ENCODE data around the gene RTL1.

The RTL1 gene

DNA sequence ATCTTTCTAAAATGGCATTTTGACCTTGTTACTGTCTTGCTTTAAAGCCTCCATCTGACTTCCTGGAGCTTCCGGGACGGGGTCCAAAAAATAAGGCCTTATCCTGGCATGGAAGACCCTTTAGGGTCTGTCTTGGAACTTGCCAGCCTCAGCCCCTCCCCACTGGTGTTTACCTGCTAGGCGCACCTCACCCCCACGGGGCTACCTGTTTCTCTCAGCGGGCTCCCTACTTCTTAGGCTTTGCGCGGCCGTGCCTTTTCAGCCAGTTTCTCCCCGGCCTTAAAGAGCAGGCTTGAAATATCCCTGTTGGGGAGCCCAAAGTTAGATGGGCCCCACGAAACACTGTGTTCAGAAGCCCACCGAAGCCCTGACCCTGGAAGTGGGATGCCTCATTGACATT, 5.1 kb downstream of the RTL1 start:
- no peak for DNase-seq

DNA sequence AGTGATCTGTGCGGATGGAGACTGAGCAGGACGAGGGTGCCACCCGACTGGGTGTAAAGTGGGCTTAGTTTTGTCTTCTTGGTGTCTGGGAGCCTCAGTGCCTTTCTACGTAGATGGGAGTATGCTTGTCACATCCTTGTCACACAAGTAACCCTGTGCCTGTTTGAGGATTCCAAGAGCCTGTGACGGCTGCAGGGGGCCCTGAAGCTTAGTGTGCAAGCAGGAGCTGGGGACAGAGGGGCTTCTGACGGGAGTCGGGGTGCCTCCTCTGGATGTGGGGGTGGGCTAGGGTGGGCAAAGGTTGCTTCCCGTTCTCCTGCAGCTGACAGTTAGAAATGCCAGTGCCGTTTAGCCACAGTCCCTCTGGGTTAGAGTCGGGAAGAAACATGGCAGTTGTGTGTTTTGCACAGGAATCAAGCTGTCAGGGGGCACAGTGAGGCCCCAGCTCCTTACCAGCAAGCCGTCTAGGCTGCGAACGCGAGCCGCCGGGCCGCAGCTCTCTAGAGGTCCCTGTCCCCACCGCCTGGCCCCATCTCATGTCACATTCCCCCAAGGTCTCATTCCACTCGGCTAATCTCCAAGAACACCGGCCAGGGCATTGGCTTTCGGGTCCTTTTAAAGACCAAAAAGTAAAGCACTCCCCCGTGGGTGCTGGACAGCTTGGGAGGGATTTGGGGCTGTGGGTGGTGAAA, 7.0 kb downstream of the RTL1 start:
- DNase-seq = no peak

DNA sequence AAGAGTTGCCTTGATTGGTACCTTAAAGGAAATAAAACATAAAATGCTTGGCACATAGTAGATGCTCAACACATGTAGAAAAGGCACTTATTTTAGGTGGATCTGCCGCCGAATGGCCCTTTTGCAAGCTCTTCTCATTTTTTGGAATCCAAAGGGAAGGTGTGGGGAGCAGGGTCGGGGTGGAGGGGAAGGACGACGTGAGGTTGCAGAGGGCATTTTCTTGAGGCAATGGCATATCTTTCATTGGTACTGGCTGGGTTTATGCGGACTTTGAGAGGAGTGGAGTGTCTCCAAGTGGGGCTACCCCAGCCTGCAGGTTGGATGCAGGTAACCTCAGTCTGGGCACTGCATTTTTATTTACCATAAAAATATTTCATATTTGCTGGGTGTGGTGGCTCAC, 8.1 kb downstream of the RTL1 start:
- DNase-seq = no peak

DNA sequence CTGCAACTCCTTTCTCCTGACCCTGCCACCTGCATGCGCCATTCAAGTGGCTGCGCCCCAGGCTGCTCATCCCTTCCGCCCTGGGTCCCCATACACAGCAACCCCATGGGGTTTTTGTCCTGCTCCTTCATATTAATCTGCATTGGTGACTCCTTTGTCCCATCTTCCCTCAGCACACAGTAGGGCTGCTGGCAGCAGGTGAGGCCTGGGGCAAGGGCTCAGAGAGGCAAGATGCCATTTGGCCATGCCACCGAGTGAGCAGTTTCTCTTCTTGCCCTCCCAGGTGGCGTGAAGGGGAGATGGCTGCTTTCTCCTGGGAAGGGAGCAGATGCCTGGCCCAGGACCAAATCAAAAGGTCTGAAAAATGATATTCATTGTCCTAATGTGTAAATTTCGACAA, 9.1 kb downstream of the RTL1 start:
- DNase-seq = no peak

DNA sequence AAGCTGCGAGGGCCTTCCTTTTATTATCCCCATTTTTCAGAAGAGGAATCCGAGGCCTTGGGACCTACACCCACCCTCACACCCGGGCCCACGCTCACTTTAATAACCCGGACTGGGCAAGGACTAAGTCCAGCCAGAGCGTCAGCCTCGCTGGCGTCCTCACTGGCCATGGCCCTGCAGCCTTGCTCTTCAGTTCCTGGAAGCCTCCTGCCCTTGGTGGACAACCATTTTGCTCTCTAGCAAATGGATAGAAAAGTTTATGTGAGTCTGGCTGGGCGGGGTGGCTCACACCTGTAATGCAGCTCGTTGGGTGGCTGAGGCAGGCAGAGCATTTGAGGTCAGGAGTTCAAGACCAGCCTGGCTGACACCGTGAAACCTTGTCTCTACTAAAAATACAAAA, 9.8 kb downstream of the RTL1 start:
- DNase-seq = no peak

DNA sequence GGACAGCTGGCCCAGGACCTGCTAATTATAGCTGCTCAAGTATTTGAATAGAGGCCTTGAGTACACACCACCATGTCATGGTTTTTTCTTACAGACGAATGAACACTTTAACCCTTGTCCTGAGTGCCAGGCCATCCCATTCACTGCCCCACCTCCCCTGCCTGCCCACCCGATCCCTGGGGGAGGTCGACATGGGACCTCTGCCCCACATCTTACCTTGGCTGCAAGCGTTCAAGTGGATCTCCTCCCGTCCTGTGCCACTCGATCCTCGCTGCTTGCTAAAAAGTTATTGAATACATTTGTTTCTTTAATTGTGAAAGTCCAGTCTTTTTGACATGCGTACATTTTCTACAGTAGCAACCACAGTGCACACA, 10.3 kb downstream of the RTL1 start:
- no peak for DNase-seq

DNA sequence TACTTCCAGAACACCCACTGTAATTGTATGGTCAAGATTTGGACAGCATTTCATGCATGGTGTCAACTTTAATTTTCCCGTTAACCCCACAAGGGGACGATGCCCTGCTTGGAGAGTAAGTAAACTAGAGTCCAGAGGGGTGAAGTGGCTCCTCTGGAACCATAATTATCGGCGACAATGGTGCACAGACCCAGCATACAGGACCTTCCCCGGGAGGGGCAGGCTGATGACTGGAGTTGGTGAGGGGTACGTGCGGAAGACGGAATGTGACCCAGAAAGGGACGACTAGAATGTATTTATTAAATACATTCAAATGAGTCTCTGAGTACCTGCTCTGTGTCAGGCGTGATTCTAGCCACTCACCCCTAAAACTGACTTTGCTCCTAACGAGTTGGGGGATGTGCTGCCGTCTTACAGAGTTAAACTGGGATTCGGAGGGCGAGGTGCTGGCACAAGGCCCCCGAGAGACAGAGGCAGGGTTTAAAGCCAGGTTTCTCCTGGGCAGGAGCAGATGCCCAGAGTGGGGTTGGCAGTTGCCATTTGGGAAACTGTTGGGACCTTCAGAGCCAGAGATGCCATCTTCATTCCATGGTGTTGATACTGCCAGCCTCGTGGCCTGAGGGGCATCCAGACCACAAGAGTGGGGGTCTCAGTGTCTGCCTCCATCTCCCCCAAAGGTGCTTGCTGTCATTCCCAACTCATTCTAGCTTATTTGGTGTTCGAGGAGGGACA, 10.9 kb downstream of the RTL1 start:
- no peak for DNase-seq

DNA sequence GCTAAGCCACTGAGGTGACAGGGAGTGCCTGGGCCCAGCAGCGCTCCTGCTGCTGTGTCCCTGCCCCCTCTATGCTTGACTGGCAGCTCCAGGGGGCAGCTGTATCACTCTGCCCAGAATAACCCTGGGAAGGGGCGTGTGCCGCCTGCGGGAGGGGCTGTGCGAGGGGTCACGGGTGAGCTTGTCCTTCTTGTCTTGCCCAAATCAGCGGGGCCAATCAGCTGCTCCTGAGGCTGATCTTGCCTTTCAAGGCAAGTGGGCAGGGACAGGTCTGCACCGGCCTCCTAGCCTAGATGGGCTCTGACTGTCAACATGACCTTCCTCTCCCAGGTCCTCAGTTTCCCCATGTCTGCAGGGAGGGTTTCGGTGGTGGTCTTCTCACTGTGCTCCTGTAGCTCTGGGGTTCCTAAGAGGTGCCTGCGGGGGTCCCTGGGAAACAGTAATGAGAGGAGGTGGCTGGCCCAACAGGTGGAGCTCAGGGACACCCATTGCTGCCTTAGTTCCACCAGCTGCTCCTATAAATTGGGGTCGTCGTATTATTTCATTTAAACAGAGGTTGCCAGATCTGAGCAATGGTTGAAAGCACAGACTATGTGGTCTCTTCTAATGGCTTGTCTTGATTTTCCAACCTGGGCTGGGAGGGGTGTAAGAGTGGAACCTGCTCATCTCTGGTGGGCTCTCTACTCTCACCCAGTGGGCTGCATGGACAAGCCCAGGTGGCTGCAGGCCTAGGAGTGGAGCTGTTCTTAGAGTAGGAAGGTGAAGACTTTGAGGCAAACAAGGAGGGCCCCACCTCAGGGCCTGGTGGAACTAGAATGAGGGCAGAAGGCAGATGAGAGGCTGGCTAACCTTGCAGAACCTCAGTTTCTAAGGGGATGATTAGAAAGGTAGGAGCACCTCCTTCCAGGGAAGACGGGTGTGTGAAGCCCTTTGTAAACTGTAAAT, 11.7 kb downstream of the RTL1 start:
- no peak for DNase-seq

DNA sequence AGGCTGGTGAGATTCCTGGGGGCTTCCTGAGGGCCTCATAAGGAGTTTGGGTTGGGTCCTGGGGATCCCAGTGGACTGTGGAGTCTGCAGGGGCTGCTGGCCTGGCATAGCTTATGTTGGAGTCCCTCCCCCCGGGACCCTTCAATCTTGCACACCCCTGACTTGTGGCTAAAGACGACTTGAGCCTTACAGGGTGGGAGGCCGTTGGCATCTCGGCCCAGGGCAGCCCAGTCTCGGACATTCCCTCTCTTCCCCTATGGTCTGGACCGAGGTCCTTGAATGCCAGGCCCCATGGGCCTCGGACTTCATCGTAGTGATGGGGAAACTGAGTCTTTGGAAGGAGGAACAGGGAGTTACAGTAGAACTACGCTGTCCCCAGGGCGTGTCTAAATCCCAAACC, 12.5 kb downstream of the RTL1 start:
- DNase-seq = no peak

DNA sequence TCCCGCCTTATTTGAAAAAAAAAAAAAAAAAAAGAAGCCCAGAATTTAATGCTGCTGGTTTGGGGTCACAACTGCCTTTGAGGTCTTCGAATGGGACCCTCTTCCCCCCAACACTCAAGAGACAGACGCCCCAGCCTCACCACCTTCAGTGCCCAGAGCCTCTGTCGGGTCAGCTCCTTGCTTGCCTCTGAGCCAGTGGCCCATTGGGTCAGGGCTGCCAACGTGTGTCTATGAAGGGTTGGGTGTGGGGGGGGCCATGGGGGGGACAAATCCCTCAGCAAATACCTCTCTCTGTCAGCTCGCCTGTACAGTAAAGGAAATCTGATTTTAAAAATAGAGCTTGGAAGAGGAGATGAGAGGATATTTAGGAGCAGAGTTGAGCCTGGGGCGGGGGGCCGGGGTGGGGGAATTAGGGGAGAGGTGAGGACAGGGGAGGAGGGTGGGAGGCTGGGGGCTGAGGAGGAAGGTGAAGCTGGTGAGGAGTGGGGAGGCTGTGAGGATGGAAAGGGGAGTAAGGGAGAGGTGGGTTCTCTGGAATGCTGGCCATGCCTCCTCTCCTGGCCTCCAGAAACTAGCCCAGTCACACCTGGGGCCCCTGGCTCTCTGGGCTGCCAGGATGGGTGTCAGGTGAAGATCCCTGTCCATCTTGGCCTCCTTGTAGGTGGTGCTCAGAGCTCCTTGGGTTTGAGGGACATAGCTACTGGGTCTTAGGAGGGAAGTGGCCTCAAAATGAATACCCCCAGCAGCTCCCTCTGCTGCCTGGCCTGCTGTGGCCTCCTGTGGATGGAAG, 13.3 kb downstream of the RTL1 start:
- DNase-seq = no peak

DNA sequence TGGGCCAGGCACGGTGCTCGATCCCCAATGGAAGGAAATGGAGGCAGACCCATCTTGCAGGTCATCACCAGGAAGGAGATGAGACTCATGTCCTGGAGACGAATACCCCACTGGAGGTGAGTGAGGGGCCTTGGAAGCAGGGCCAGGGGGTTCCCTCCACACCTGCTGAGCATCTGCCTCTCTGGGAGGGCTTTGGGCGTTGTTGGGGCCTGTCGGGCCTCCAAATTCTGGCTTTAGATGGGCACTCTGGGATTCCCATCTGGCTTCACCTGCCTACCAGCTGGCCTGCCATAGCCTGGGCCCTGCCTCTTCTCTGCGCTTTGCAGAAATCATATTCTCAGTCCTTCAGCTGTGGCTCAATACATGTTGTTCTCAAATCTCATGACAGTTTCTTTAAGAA, 13.9 kb downstream of the RTL1 start:
- DNase-seq = no peak

DNA sequence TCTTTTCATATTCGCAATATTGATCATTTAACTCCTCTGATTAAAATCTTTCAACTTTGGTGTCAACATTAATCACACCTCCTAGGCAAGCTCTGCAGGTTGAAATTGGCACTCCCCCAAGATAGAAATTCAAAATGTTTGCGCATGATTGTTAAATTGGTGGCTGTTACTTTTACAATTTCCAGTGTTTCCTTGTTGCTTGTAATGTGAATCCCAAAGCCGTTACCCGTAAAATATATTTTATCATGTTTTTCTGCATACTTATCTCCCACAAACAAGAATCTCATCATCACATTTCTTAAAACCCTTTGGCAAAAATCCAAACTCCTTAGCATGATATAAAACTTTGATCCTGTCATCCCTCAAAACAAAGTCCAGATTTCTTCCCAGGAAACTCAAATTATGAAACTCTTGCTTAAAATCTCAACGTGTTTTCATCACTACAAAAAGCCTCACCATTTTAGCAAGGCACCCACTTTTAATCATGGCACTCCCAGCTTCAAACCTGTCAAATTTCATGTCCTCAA, 14.7 kb downstream of the RTL1 start:
- no peak for DNase-seq

DNA sequence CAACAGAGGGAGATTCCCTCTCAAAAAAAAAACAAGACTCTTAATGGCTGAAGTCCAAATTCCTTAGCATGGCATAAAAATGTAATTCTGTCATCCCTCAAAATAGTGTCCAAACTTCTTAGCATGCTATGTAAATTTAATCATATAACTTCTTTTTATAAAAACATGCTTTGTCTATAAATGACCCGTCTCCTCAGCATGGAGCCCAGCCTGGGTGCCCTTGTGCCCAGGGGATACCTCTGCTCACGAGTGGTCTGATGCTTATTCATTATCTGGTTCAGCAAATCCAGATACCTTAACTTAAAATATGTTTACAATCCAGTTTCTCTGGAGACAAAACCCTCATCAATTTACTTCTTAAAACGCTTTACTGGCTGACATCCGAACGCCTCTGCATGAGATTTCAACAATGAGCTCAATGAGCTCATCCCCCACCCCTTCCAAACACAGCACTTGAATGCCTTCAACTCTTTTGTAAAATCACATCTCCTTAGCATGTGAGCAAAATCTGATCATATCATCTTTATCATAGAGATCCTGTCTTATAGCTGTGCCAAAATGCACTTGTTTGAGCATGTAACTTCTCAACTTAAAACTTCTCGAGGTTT, 15.7 kb downstream of the RTL1 start:
- DNase-seq = no peak

DNA sequence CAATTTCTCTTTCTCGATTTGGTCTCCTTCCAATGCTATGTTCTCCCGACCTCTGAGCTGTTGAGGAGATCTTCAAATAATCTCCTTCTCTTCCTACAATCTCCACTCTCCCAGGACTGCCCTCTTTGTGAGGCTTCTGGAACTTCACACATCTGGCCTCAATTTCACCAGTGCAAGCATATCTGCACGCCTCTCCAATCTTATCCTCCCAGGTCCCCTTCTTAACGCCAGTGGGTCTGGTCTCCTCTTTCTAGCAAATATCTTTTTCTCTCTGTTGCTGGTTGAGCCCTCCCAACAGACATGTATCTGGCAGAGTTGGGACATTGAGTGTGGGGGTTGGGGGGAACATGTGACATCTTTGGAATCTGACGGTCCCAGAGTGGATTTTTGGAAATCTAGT, 17.9 kb downstream of the RTL1 start:
- no peak for DNase-seq

DNA sequence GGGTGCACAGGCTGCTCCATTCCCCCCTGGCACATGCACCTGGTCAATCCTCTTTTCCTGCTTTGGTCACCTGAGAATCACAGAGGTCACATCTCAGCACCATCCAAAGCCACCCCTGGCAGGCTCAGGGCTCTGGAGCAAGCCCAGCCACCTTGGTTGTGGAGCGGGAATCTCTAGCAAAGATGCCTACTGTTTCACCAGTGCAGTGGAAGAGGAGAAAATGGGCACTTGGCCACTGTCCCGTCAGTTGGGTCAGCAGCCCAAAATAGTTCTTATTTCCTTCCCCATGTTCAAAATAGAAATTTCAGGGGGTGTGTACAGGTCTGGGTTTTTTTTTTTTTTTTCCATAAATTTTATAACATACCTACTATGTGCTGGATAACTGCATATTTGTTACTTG, 18.3 kb downstream of the RTL1 start:
- DNase-seq = no peak

DNA sequence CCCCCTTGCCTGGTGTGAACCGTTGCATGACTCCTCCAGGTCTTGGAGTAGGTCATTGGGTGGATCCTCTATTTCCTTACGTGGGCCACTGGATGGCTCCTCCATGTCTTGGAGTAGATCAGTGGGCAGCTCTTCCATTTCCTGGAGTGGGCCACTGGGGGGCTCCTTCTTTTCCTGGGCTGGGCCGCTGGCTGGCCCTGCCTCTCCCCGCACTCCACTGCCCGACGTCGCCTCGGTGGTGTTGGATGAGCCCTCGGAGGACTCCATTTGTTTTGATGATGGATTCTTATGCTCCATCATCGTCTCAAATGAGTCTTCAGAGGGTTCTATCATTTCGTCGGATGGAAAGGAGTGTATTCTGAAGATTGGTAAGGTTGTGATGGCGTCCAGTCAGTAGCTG, 19.1 kb downstream of the RTL1 start:
- DNase-seq = no peak

DNA sequence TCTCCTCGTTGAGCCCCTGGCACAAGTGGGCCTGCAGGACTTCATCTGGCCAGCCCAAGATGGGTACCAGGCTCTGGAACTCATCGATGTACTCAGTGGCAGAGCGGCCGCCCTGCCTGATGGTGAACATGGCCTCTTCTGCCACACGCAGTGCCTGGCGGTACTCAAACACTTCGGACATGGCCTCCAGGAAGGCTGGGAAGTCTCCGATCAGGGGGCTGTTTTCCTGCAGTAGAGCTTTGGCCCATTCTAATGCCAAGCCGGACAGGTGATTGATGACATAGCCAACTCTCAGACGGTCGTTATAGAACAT, 19.8 kb downstream of the RTL1 start:
- no peak for DNase-seq

DNA sequence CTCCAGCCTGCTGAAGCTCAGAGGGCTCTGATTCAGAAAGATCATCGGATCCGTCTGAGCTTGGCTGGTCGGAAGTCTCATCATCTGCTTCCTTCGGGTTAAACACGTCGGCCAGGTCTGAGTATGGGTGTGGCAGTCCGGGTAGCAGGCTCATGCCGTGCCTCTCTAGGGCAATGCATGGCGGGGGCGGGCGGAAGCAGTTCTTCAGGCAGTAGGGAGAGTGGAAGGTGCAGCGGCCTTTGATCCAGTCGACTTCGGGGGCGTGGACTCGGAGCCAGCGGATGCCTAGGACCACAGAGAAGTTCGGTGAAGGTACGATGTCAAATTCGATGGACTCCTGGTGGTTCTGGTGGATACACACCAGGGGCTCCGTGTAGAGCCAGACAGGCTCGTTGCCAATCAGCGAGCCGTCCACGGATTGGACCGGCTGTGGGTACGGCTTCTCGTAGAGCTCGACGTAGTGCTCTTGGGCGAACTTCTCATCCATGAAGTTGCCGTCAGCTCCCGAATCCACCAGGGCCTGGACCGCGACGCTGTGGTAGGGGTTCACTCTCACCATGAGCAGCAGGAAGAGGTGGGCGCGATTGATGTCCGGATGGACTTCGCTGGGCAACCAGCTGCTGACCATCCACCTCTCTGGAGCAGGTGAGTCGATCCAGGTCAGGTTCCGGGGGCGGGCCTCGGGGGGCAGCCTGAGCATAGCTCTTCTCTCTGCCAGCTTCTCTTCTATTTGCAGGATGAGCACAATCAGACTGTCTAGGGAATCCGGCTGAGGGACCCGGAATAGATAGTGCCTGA, 20.3 kb downstream of the RTL1 start:
- DNase-seq = no peak

DNA sequence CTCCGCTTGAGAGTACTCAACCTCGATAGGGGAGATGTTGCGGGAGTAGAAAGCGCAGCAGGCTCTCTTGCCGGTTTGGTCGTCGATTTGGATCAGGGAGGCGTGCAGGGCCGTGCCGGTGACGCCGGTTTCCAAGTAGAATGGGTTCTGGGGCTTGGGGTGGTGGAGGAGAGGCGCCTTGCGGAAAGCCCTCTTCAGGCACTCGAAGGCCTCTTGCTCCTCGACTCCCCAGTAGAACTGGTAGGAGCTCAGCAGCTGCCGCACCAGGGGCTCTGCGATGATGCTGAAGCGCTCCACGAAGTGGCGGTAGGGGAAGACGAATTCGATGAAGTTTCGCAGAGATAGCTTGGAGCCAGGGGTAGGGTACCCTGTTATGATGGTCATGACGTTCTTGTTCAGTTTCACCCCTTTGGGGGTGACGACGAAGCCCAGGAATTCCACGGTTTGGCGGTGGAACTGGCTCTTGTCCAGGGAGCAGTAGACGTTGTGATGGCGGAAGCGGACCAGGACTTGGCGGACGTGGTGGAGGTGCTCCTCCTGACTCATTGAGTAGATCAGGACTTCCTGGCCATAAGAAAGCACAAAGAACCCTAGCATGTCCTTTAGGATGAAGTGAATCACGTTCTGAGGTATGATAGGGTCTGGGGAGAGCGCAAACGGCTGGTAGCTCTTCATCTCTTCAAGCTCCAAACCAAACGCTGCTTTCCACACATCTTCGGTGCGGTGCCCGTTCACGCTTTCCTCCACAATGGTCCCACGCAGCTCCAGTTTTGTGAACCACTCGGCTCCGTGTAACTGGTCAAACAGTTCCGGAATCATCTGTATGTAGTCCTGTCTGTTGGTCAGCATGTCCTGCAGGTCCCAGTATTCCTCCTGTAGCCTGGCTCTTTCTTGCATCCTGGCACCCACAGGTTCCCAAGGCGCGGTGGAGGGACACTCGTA, 21.2 kb downstream of the RTL1 start:
- DNase-seq = no peak

Data from effector CD8-positive, alpha-beta T cell (primary cell).